Endometrial microvascular endothelial cells (primary cell): ENCODE results near the gene CIROP. TPM values are rescaled to one million over a fixed set of nuclear protein-coding genes. Genes with fewer than 3 reads are reported as not detected.

Experiments
- in situ Hi-C: cut with HindIII; loops from 2 replicates; pipeline ENCODE4 v1.10.0; 2017; ENCODE audit warnings: low sequenced_read_pairs, low pct_unique_long_range_greater_than_20kb; ENCODE audit errors: inconsistent ontology term
- total RNA-seq: library from RNA; depleted of rRNA; stranded (reverse); fragments of >200 nt; gene quantifications from one replicate; pipeline ENCODE4 v1.2.3, GENCODE V29; 2015; ENCODE audit errors: inconsistent ontology term

The CIROP gene
- total RNA-seq, 1 donor from 2014 or later = not detected

GRCh38 chr14:23078692-23079116 is 26.1 kb downstream of the CIROP start:
- in situ Hi-C loops = loop anchor here (25.0 kb wide), 1 partner anchor 91 kb away; the partner anchor contains the start of gene AJUBA

- in situ Hi-C loops = loop anchor here (25.0 kb wide), 1 partner anchor 91 kb away; the partner anchor contains the start of gene AJUBA
These were observed 26.8 kb downstream of the CIROP start for GRCh38 chr14:23077962-23078361.

GRCh38 chr14:23076785-23077408 is 27.9 kb downstream of the CIROP start:
- in situ Hi-C loops = loop anchor here (25.0 kb wide), 1 partner anchor 90 kb away; the partner anchor contains the start of gene AJUBA

- in situ Hi-C loops = loop anchor here (25.0 kb wide), 1 partner anchor 88 kb away; the partner anchor contains the start of gene AJUBA
These were observed 29.9 kb downstream of the CIROP start for GRCh38 chr14:23074906-23075305.

- in situ Hi-C loops = no loop called here
These were observed 32.8 kb downstream of the CIROP start for GRCh38 chr14:23071921-23072539.

- in situ Hi-C loops = no loop called here
These were observed 33.4 kb downstream of the CIROP start for GRCh38 chr14:23071244-23071920.

GRCh38 chr14:23070262-23071129 is 34.3 kb downstream of the CIROP start:
- in situ Hi-C loops = no loop called here

- in situ Hi-C loops = no loop called here
These were observed 35.4 kb downstream of the CIROP start for GRCh38 chr14:23069413-23069806.

- in situ Hi-C loops = no loop called here
These were observed 35.9 kb downstream of the CIROP start for GRCh38 chr14:23068789-23069412.

- in situ Hi-C loops = no loop called here
These were observed 36.7 kb downstream of the CIROP start for GRCh38 chr14:23067847-23068788.

GRCh38 chr14:23066855-23067744 is 37.7 kb downstream of the CIROP start:
- in situ Hi-C loops = no loop called here

GRCh38 chr14:23066368-23066767 is 38.4 kb downstream of the CIROP start:
- in situ Hi-C loops = no loop called here

- in situ Hi-C loops = no loop called here
These were observed 41.2 kb downstream of the CIROP start for GRCh38 chr14:23063601-23064000.

- in situ Hi-C loops = no loop called here
These were observed 42.8 kb downstream of the CIROP start for GRCh38 chr14:23062002-23062401.

- in situ Hi-C loops = no loop called here
These were observed 44.1 kb downstream of the CIROP start for GRCh38 chr14:23060536-23061260.
